NCI-H82 treated with DMSO at 0.1 percent for 48 hours (cell line): ENCODE data around the gene SLC15A1.

ENCODE experiments used
- DNase-seq: peaks from one replicate; lab custom pipeline; 2025; ENCODE audit not compliant: unreplicated experiment; lab: John Stamatoyannopoulos, UW

SLC15A1 gene

DNA sequence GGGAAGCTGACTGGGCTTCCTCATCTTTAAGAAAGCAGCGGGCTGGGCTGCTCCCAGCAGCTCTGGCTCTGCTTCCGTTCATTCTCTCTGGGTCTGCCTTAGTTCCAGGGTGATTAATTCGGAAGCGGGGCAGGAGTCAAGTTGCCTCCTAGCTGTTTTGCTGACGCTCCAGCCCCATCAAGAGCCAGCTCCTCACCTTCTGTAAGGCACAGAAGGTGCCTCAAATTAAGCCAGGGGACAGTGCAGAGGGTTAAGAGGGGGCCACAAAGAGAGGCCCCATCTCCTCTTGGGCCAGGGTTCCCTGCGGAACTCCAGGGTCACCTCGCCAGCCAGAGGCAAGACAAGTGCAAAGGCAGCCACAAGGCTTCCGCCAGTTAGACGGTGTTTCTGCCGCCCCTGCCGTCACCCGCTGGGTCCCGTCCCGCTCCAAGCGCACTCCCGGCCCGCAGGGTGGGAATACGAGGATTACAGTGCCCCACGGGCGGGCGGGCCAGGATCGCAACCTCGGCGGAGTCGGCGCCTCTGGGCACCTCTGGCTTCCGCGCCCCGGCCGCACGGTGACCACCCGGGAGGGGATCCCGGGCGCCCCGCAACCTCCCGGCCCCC, 508 bp downstream of the SLC15A1 start:
- DNase-seq = no peak

DNA sequence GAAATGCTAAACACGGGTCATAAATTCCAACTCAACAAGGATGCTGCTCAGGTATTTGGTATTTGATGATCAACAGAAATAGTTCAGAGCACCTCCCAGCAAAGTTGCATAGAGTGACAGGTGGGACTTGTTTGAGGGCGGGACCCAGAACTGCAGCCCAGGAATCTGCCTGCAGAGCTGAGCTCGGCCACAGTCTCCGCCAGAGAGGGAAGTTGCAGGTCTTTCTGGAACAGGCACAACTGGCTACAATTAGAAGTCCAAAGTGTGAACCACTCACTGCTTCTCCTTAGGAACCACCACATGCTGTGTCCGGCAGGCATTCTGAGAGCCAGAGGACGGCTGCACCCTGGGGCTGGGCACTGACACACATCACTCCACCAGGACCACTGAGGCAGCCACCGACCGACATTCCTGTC, 1.1 kb downstream of the SLC15A1 start:
- no peak for DNase-seq

DNA sequence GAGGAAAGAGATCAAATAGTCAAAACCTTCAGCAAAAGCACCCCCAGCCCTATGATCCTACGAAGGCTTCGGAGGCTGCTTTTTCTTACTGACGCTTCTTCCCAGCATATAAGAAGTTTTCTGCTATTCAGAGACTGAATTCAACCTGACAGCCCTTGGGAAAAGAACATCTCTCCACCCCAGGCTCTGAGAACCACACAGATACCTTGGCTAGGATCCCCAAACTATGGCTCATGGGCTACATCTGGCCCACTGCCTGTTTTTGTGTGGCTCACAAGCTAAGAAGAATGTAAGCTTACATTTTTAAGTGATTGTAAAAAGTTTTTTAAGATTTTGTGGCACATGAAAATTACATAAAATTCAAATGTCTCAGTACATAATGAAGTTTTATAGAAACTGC, 3.0 kb downstream of the SLC15A1 start:
- no peak for DNase-seq

DNA sequence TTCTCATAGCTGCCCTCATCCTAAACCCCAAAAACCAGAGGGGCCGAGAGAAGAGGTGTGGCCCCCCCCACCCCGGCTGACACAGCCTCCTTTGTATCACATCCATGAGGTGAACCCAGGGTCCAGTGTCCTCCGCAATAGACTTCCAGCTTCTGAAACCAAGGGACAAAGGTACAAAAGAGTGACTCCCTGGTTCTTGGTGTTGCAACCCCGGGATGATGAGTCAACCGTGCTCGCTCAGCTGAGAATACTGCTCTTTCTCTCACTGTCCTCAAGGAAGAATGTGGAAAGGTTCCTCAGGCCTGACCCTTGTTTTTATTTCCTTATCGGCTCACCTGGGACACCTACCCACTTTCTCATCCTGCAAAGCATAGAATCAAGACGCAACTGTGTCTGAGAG, 5.5 kb downstream of the SLC15A1 start:
- no peak for DNase-seq

DNA sequence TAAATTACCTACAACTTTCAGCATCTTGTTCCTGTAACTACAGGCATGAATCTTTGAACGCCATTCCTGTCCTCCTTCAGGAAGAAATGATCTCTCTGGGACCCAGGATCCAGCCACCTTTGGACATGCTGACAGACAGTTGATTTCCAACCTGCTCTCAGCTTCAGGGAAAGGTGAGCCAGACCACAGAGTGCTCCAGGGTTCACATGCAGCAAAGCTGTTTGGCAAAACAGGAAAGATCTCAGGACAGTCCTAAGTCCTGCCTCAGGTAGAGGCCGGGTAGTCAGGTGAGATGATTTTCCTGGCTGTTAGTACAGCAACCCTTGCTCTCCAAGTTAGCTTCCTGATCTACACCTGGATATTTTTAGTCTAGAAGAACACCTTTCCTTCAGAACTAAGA, 9.1 kb downstream of the SLC15A1 start:
- no peak for DNase-seq

DNA sequence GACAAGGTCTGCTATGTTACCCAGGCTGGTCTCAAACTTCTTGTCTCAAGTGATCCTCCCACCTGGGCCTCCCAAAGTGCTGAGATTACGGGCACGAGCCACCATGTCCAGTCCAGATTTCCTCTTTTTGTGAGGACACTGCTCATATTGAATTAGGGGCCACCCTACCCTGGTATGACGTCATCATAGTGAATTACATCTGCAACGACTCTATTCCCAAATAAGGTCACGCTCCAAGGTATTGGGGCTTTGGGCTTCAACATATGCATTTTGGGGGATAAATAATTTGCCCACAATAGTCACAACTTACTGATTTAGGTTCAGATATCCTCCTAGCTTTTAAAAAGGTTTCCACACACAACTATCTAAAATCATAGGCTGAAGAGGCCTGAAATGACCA, 9.5 kb downstream of the SLC15A1 start:
- no peak for DNase-seq

DNA sequence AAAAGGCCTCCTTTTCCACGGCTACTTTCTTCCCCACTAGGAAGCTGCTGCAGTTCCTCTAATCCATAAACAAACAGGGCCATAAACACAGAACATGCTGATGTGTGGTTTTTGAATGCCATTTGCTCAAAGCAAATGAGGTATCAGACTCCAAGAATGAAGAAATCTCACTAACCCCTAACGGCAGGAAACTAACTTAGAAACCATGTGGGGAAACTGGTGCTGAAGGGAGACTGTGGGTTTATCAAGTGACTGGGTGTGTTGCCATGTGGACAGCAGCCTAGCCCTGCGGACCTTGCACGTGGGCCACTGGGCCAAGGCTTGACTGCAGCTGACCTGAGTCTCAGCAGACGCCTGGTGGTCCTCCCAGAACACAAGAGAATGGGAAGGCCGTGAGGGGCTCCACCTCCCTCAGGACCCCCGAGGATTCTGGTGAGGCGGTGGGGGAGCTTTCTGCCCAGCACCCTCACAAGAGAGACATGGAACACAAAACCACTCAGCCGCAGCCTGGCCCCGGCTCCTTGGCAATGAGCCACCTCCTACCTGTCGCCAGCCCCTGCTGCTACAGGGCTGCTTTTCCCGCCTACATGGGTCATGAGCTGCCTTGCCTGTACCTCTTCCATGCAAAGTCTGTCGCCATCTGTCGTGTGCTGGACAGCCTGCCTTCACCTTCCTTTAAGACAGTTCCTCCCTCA, 10.6 kb downstream of the SLC15A1 start:
- no peak for DNase-seq

DNA sequence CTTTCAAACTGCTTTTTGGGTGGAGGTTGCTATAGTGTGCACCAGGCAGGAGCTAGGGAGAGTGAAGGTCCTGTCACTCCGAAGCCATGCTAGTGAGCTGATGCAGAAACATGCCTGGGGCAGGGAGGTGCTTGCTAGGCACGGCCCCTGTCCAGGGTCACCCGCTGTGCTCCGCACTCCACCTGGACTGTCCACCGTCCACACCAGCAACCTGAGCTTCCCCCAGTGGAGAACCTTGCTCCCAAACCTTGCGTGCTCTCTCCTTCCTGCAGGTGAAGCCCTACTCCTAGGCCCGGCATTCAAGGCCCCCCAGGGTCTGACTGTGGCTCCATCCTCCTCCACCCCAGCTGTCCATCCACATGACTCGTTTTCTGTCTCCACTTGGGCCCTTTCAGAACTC, 12.3 kb downstream of the SLC15A1 start:
- no peak for DNase-seq

DNA sequence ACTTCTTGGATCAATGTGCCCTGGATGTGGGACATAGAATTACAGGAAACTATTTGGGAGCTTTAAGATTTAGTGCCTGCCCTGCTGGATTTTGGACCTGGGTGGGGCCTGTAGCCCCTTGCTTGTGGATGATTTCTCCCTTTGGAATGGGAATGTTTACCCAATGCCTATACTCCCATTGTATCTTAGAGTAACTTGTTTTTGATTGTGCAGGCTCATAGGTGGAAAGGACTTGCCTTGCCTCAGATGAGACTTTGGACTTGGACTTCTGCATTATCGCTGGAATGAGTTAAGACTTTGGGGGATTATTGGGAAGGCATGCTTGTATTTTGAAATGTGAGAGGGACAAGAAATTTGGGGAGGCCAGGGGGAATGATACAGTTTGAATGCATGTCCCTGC, 13.5 kb downstream of the SLC15A1 start:
- DNase-seq = no peak

DNA sequence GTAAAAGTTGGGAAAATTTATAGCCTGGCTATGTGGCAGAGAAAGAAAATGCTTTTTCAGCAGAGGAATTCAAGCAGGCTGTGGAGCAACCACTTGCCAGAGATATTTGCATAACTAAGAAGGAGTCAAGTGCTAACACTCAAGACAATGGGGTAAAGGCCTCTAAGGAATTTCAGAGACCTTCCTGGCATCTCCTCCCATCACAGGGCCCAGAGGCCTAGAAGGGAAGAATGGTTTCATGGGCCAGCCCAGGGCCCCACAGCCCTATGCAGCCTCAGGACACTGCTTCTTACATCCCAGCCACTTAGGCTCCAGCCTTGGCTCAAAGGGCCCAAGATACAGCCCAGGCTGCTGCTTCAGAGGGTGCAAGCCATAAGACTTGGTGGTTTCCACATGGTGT, 14.3 kb downstream of the SLC15A1 start:
- DNase-seq = no peak

DNA sequence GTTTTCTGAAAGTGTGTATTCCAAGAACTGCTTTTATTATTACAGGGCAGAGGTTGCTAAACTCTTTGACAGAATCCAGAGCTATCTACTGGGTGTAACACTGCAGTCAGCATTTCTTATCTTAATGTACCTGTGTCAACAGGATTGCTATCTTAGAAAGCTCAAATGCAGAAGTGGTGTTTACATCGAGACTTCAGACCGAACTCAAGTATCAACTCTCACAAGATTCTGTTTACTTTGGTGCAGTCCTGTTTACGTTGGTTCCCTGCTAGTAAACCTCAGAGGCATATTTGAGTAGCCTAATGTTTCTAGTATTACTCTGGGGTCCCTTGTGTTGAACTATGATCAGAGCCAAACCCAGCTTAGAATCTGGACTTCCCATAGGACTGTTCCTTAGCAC, 20.5 kb downstream of the SLC15A1 start:
- no peak for DNase-seq

DNA sequence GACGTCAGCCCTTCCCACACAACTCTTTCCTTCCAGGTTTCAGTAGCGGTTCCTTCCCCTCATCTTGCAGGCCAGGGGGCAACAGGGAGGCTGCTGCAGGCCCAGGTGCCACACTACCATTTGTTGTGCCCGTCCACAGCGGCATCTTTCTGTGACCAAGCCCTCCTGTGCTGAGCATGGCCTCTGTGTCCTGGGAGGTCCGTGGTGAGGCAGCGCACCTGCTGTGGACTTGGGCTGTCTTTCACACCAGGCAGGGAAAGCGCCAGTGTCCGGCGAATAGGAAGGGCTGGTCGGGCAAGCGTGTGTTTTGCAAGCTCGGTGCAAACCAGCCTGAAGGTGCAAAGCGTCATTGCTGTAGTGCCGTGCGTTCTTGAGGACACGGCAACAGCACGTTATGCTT, 21.4 kb downstream of the SLC15A1 start:
- DNase-seq = no peak

DNA sequence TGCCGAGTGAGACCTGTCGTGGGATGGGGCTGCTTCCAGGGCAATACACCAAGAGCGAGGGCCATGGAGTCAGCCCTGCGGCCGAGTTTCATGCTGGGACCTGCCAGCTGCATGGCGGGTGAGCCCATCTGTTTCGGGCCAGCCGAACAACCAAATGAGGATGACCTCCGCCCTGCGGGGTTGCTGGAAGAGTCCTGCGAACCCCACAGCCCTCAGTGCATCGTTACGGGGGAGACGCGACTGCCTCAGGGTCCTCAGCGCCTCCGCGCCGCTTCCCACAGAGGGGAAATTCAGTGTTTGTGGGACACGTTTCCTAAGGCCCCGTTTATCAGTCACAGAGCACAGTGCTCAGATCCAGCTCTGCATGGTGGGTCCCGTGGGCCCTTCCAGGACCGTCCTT, 22.0 kb downstream of the SLC15A1 start:
- no peak for DNase-seq

DNA sequence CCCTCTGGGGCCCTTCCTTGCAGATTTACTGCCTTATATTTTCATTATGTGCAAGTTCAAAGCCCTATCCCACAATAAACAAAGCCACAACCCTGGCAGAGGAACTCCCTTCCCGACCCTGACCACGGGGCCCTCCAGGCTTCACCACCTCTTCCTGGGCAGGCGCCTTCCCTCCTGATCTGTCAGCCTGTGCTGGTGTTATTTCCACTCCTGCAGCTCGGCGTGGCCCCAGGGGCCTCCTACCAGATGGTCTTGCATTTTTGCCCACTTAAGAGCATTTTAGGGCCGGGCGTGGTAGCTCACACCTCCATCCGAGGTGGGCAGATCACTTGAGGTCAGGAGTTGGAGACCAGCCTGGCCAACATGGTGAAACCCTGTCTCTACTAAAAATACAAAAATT, 22.8 kb downstream of the SLC15A1 start:
- DNase-seq = no peak

DNA sequence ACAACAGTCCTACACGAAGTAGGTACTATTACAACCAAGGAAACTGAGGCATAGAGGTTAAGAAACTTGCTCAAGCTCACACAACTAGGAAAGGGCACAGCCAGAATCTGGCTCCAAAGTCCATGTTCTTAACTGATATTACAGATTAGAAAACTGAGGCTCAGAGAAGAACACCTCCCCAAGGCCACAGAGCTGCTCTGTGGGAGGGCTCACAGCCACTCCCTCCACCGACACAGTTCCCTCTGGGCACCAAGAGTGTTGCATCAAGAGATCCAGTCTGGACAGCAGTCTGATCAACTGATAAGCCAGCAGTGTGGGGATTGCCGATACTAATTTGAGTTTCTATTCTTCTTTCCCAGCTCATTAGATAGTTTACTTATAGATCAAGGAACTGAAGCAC, 29.5 kb downstream of the SLC15A1 start:
- DNase-seq = no peak

DNA sequence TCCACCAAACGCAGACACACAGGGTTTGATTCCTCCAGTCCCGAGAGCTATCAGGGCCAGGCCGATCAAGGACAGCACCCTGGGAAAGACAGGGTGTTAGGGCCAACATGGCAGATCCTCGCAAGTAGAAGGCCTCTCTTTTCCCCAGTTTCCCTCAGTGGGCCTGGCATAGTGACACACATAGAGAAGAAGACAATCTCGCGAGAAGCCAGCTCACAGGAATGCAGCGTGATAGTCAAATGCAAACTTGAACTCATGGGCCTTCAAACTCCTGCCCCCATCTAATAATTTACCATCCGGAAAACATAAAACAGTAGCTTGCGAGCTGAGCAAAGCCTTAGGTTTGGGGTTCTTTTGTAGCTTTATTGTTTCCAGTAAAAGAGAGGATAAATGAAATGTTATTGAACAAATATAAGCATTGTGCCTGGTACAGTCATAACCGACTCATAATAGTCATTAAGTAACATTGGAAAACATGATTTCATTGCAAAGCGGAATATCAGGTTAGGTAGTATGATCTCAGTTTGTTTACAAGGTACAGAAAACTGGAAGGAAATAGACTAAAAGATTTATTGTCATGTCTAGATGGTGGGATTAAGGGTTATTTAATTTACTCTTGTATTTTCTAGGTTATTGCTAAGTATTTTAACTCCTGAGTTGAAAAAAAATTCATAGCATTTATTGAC, 30.5 kb downstream of the SLC15A1 start:
- DNase-seq = no peak

DNA sequence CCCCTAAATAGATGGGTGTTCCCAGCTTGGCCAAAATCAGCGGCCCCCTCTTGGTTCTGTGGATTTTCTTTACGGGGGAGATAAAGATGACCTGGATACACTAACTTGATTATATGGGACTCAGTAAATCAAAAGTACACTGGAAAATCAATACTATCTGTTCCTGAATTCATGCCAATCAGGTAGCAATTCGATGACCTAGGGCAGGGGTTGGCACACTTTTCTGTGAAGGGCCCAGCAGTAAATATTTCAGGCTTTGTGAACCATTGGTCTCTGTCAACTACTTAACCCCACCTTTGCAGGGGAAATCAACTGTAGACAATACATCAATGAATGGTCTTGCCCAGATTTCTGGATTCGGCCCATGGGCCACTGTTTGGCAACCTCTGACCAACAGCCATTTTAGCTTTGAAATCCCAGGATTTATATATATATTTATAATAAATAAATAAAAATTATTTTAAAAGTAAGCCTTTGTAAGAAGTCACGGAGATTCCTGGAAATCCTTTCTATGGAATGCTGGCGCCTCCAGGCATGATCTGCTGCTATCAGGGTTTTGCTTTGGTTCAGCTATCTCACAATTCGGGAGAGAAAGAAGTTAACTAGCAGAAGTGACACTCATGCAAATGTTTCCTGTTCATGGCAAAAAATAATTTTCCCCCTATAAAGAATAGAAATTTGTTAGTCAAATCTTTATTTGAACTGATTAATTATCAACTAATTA, 32.8 kb downstream of the SLC15A1 start:
- DNase-seq = no peak

DNA sequence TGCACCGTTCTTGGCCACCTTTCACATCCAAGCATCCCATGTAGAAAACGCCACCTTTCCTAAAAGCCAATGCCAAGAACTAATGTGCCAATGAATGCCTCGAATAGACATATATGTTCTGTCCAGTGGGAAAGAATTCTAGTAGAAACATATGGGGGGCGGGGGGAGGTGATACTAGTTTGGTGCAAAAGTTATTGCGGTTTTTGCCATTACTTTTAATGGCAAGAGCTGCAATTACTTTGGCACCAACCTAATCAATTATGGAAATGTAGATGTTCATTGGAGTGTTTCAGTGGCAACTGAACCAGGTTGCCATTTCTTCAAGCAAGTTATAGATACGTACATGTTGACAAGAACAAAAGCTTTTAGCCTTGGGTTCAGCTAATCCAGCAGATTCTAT, 34.6 kb downstream of the SLC15A1 start:
- DNase-seq = no peak

DNA sequence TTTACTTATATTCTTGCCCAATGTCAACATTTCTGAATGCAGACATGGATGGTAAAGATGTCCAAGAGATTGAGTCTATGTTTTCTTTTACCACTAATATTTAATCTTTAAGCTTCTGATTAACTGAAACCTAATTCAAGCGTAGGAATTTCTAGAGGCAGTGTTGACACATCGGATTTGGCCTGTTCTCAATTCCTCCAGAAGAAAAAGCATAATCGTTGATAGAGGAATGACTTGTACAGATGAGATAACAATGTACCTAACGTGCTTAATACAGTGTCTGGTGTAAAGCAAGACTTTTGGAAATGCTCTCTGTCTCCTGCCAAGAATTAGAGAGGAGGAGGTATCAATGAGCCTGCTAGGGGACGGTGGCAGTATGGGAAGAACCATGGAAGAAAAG, 35.2 kb downstream of the SLC15A1 start:
- DNase-seq = no peak

DNA sequence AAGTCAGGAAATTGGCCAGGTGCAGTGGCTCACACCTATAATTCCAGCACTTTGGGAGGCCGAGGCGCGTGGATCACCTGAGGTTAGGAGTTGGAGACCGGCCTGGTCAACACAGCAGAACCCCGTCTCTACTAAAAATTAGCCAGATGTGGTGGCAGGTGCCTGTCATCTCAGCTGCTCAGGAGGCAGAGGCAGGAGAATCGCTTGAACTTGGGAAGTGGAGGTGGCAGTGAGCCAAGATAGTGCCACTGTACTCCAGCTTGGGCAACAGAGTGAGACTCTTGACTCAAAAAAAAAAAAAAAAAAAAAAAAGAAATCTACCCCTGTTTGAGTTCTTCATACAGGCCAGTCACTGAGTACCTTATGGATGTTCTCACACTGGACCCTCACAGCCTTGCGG, 42.0 kb downstream of the SLC15A1 start:
- DNase-seq = no peak

DNA sequence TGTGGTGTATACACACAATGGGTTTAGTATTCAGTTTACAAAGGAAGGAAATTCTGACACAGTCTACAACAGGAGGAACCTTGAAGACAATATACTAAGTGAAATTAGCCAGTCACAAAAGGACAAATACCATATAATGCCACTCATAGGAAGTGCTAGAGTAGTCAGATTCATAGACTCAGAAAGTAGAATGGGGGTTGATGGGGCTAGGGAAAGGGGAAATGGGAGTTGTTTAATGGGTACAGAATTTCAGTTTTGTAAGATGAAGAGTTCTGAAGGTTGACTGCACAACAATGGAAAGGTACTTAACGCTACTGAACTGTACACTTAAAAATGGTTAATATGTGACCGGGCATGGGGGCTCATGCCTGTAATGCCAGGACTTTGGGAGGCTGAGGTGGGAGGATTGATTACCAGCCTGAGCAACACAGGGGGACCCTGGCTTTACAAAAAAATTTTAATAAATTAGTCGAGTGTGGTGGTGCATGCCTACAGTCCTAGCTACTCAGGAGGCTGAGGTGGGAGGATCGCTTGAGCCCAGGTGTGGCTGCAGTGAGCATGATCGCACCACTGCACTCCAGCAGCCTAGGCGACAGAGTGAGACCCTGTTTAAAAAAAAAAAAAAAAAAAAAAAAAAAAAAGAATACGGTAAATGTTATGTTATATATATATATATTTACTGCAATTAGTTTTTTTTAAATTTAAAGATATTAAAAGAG, 45.0 kb downstream of the SLC15A1 start:
- DNase-seq = no peak
